Measurements from ENCODE around the gene TCTN3.
A peak's percentile ranks its signal among the peaks of the same experiment; 100 is the strongest.

GRCh38 chr10:95729323-95730055, 35.8 kb upstream of the TCTN3 start:
- TF ChIP-seq CTCF (IDR thresholded peaks at IDR 0.05; ENCODE audit: low read depth, low read length, missing input control) (no peak), ATF3 (IDR thresholded peaks at IDR 0.05) (no peak), NR2F2 (IDR thresholded peaks at IDR 0.05) (peak; percentile 87), SP1 (IDR thresholded peaks at IDR 0.05) (no peak), REST (IDR thresholded peaks at IDR 0.05) (no peak), RXRA (IDR thresholded peaks at IDR 0.05) (no peak), MAX (IDR thresholded peaks at IDR 0.05) (no peak), RAD21 (IDR thresholded peaks at IDR 0.05) (no peak), TAF1 (conservative IDR thresholded peaks at IDR 0.05) (no peak), FOXA2 (IDR thresholded peaks at IDR 0.05) (no peak)
